ENCODE measurements around the gene SHCBP1. TPM values are rescaled to one million over a fixed set of nuclear protein-coding genes. Genes with fewer than 3 reads are reported as not detected.
A peak's percentile ranks its signal among the peaks of the same experiment; 100 is the strongest.

The SHCBP1 gene
- total and polyA plus RNA-seq, 10 of the 15 experiments (the other 5 are each of a cell fraction or from before 2014, with no cell fraction given) = 9.5 to 73.3 (median 30.2) TPM

GRCh38 chr16:46620266-46621005 is 743 bp downstream of the SHCBP1 start:
- Histone ChIP-seq H3K4me2 (ENCODE audit: control insufficient read depth, insufficient read depth) (peak overlapping the region; percentile 91), H3K9ac (ENCODE audit: control insufficient read depth, insufficient read depth, low read length) (peak overlapping the region; percentile 90), H3K4me1 (ENCODE audit: control insufficient read depth, insufficient read depth, low read length) (peaks cover 11% of the 10 kb centered on the region), H4K20me1 (ENCODE audit: control insufficient read depth, insufficient read depth) (no peaks in the 10 kb centered on the region), H3K4me3 (peak overlapping the region; percentile 85), H3K79me2 (ENCODE audit: control insufficient read depth, insufficient read depth, low read length) (peaks cover 33% of the 10 kb centered on the region), H3K27ac (ENCODE audit: control insufficient read depth, insufficient read depth) (peak overlapping the region; percentile 91), H3K27me3 (replicated peaks in 1 of 2; ENCODE audit: control insufficient read depth in 2 of 2, insufficient read depth in 2 of 2, low read length in 1 of 2) (no peaks in the 10 kb centered on the region), H2AFZ (ENCODE audit: control insufficient read depth, low read depth, low read length) (peak overlapping the region; percentile 55), H3K9me3 (replicated peaks; ENCODE audit: control insufficient read depth, insufficient read depth, low read length) (no peaks in the 10 kb centered on the region), H3K36me3 (ENCODE audit: control insufficient read depth in 2 of 2, insufficient read depth in 2 of 2, low read length in 1 of 2) (peaks cover 4 to 13% of the 10 kb centered on the region in 2 experiments; a peak in 2 of 4 replicates)
- 2% methylated on average over 11 of the region's 11 CpGs for WGBS (ENCODE audit: insufficient coverage, insufficient replicate concordance, low lambda C conversion rate, missing lambda C conversion rate)
- ChIA-PET CTCF (interaction anchor here (2.3 kb wide), 1 partner anchor 12 kb away, joined by 6 read pairs; no protein-coding TSS in a partner anchor), RAD21 (ENCODE audit: unreplicated experiment) (interaction anchor here (0.6 to 1.3 kb wide), 4 partner anchors 14 to 201 kb away, joined by 3 to 4 read pairs (median 3); no protein-coding TSS in a partner anchor), POLR2A (interaction anchor here (0.5 to 1.3 kb wide), 3 partner anchors 14 to 551 kb away, joined by 3 to 6 read pairs (median 4); no protein-coding TSS in a partner anchor), SMC1A (ENCODE audit: uncharacterized antibody, unreplicated experiment) (no interaction called here)
- ATAC-seq (peak; percentile 47), FAIRE-seq (no peak), DNase-seq (ENCODE audit: low read depth, low spot score) (no peak)
- in situ Hi-C loops (cut with MboI) (no loop called here), intact Hi-C loops (cut with micrococcal nuclease; ENCODE audit: unreplicated experiment) (no loop called here)
- TSS peak; percentile 64 for BruUV-seq (replicated peaks)
- TF ChIP-seq BMI1 (IDR thresholded peaks at IDR 0.05; ENCODE audit: borderline replicate concordance) (no peak), IKZF2 (IDR thresholded peaks at IDR 0.05) (peak; percentile 54 to 59; a peak in 3 of 4 replicates), RELA (IDR thresholded peaks at IDR 0.05; ENCODE audit: borderline replicate concordance, partially characterized antibody) (no peak), ATF7 (IDR thresholded peaks at IDR 0.05; ENCODE audit: low read depth) (0 out of 2 replicates have a peak, but pooled peaks have one; percentile 10), CREM (IDR thresholded peaks at IDR 0.05; ENCODE audit: low read depth) (no peak), SPI1 (IDR thresholded peaks at IDR 0.05; ENCODE audit: borderline replicate concordance, insufficient read depth, low read depth, low read length) (peak; percentile 44; the same call in 1 of the 2 replicates), MXI1 (IDR thresholded peaks at IDR 0.05; ENCODE audit: low read depth, low read length) (0 out of 2 replicates have a peak, but pooled peaks have one; percentile 31), ZBTB40 (IDR thresholded peaks at IDR 0.05; ENCODE audit: borderline replicate concordance) (peak; percentile 64), MEF2A (IDR thresholded peaks at IDR 0.05; ENCODE audit: insufficient read depth, low read depth, low read length) (0 out of 2 replicates have a peak, but pooled peaks have one; percentile 24), HDGF (IDR thresholded peaks at IDR 0.05) (no peak)
- TF ChIP-seq, protein P1, sequence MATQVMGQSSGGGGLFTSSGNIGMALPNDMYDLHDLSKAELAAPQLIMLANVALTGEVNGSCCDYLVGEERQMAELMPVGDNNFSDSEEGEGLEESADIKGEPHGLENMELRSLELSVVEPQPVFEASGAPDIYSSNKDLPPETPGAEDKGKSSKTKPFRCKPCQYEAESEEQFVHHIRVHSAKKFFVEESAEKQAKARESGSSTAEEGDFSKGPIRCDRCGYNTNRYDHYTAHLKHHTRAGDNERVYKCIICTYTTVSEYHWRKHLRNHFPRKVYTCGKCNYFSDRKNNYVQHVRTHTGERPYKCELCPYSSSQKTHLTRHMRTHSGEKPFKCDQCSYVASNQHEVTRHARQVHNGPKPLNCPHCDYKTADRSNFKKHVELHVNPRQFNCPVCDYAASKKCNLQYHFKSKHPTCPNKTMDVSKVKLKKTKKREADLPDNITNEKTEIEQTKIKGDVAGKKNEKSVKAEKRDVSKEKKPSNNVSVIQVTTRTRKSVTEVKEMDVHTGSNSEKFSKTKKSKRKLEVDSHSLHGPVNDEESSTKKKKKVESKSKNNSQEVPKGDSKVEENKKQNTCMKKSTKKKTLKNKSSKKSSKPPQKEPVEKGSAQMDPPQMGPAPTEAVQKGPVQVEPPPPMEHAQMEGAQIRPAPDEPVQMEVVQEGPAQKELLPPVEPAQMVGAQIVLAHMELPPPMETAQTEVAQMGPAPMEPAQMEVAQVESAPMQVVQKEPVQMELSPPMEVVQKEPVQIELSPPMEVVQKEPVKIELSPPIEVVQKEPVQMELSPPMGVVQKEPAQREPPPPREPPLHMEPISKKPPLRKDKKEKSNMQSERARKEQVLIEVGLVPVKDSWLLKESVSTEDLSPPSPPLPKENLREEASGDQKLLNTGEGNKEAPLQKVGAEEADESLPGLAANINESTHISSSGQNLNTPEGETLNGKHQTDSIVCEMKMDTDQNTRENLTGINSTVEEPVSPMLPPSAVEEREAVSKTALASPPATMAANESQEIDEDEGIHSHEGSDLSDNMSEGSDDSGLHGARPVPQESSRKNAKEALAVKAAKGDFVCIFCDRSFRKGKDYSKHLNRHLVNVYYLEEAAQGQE (IDR thresholded peaks at IDR 0.05; ENCODE audit: low read depth, low read length) = no peak
